Endothelial cell of umbilical vein (primary cell): ENCODE results near the gene DPP7. TPM values are rescaled to one million over a fixed set of nuclear protein-coding genes. Genes with fewer than 3 reads are reported as not detected.
A peak's percentile ranks its signal among the peaks of the same experiment; 100 is the strongest.

Experiments used
- BruUV-seq: library from RNA; stranded (reverse); fragments of 400-500 nt; replicated peaks from 2 replicates; lab custom pipeline; 2021; lab: Mats Ljungman, UMichigan
- CTCF ChIA-PET: fragments of 300-600, 350-600 bp; sonication (Branson Sonifier 250); formaldehyde crosslinking; loops from one replicate; lab custom pipeline; 2021; ENCODE audit warnings: antibody characterized with exemption, inconsistent platforms; lab: Charles Lee
- POLR2A ChIA-PET: fragments of 300-600, 350-600 bp; sonication (Branson Sonifier 250); formaldehyde crosslinking; loops from one replicate; lab custom pipeline; 2021; ENCODE audit warnings: antibody characterized with exemption, inconsistent platforms; lab: Charles Lee
- DNase-seq: peaks from one replicate; pipeline ENCODE4 v3.0.0-alpha.2; 2011; ENCODE audit warnings: low read depth, low spot score
- FAIRE-seq: peaks from 2 replicates; lab custom pipeline; 2011; peaks lifted over from hg19 to GRCh38; lab: Jason Lieb, UNC
- H2AFZ ChIP-seq: 2 replicates; pipeline ENCODE4 v1.6.0; 2012; ENCODE audit warnings: low read depth, low read length, control low read depth, inconsistent platforms
- H3K27ac ChIP-seq: 2 replicates; pipeline ENCODE4 v1.5.1; 2011; ENCODE audit warnings: low read depth, mild to moderate bottlenecking, control low read depth, low read length, moderate library complexity; ENCODE audit not compliant: insufficient read depth
- H3K27me3 ChIP-seq, 2 experiments: 2 replicates each; pipeline versions ENCODE4 v1.6.0 to v1.6.1; 2011; ENCODE audit warnings: low read length in 2 of 2, mixed read lengths in 1 of 2; ENCODE audit not compliant: control insufficient read depth in 2 of 2, insufficient read depth in 2 of 2
- H3K36me3 ChIP-seq, 2 experiments: 2 replicates in 1 of 2; 3 replicates in 1 of 2; pipeline ENCODE4 v1.5.1; 2011; ENCODE audit warnings: low read length in 2 of 2, mild to moderate bottlenecking in 1 of 2, moderate library complexity in 1 of 2; ENCODE audit not compliant: control insufficient read depth in 2 of 2, insufficient read depth in 2 of 2; ENCODE audit errors: extremely low read depth in 1 of 2
- H3K4me1 ChIP-seq: 3 replicates; pipeline ENCODE4 v1.5.1; 2011; ENCODE audit warnings: mild to moderate bottlenecking, low read length; ENCODE audit not compliant: control insufficient read depth, insufficient read depth; ENCODE audit errors: extremely low read depth
- H3K4me2 ChIP-seq: 2 replicates; pipeline ENCODE4 v1.6.1; 2011; ENCODE audit warnings: low read length, control low read depth, mixed read lengths; ENCODE audit not compliant: insufficient read depth
- H3K4me3 ChIP-seq, 3 experiments: fragments of 200-600 bp in 1 of 3; sonication (generic), shearing (Covaris generic) in 1 of 3; replicated peaks in 1 of 3; 2 replicates each; pipeline ENCODE4 v1.5.1; 2011 to 2016; ENCODE audit warnings: control low read depth in 3 of 3, low read length in 3 of 3, mild to moderate bottlenecking in 2 of 3, inconsistent platforms in 1 of 3, low read depth in 1 of 3, moderate library complexity in 1 of 3; ENCODE audit not compliant: insufficient read depth in 1 of 3
- H3K79me2 ChIP-seq: 2 replicates; pipeline ENCODE4 v1.6.0; 2012; ENCODE audit warnings: low read length, inconsistent platforms; ENCODE audit not compliant: control insufficient read depth, insufficient read depth
- H3K9ac ChIP-seq: replicated peaks from 2 replicates; pipeline ENCODE3; 2011; ENCODE audit warnings: low read length, control low read depth; ENCODE audit not compliant: insufficient read depth; ENCODE audit errors: extremely low read depth
- H3K9me1 ChIP-seq: replicated peaks from 3 replicates; pipeline ENCODE4 v1.6.0; 2011; ENCODE audit warnings: mild to moderate bottlenecking, low read length; ENCODE audit not compliant: control insufficient read depth, insufficient read depth; ENCODE audit errors: extremely low read depth
- H3K9me3 ChIP-seq: replicated peaks from 2 replicates; pipeline ENCODE4 v1.5.1; 2012; ENCODE audit warnings: low read length, inconsistent platforms; ENCODE audit not compliant: control insufficient read depth, insufficient read depth
- H4K20me1 ChIP-seq: replicated peaks from 2 replicates; pipeline ENCODE3; 2011; ENCODE audit warnings: mild to moderate bottlenecking, low read length; ENCODE audit not compliant: control insufficient read depth, insufficient read depth; ENCODE audit errors: extremely low read depth
- CTCF ChIP-seq, 2 donors: IDR thresholded peaks; 1 replicate in 1 of 2; 2 replicates in 1 of 2; pipeline ENCODE4 v1.5.1; 2011; ENCODE audit warnings: low read length in 2 of 2, mild to moderate bottlenecking in 2 of 2, moderate library complexity in 2 of 2, control low read depth in 1 of 2, inconsistent platforms in 1 of 2, low read depth in 1 of 2; ENCODE audit not compliant: insufficient read depth in 1 of 2; ENCODE audit errors: extremely low read depth in 1 of 2
- EZH2 ChIP-seq: IDR thresholded peaks from 2 replicates; pipeline ENCODE4 v1.6.1; 2012; ENCODE audit warnings: borderline replicate concordance, low read depth, mild to moderate bottlenecking, moderate library complexity, low read length, inconsistent platforms; ENCODE audit not compliant: severe bottlenecking
- FOS ChIP-seq: IDR thresholded peaks from 2 replicates; pipeline ENCODE4 v1.6.1; 2011; ENCODE audit warnings: mild to moderate bottlenecking, low read length, moderate library complexity, borderline replicate concordance; ENCODE audit not compliant: insufficient read depth
- GATA2 ChIP-seq: IDR thresholded peaks from 2 replicates; pipeline ENCODE4 v1.7.0; 2011; ENCODE audit warnings: low read depth, mild to moderate bottlenecking, moderate library complexity, mixed read lengths, low read length; ENCODE audit not compliant: insufficient read length, insufficient read depth
- JUN ChIP-seq: IDR thresholded peaks from 2 replicates; pipeline ENCODE4 v1.6.1; 2011; ENCODE audit warnings: borderline replicate concordance, low read depth; ENCODE audit not compliant: insufficient read length, insufficient read depth
- MAX ChIP-seq: IDR thresholded peaks from 2 replicates; pipeline ENCODE4 v1.6.1; 2011; ENCODE audit not compliant: insufficient read depth, insufficient read length
- MYC ChIP-seq: IDR thresholded peaks from one replicate; pipeline ENCODE4 v1.6.1; 2011; ENCODE audit warnings: mild to moderate bottlenecking, low read depth, low read length
- POLR2A ChIP-seq: IDR thresholded peaks from 2 replicates; pipeline ENCODE4 v1.6.1; 2012; ENCODE audit warnings: low read depth, mild to moderate bottlenecking, control low read depth, low read length
- POLR2AphosphoS5 ChIP-seq: IDR thresholded peaks from 2 replicates; pipeline ENCODE4 v1.6.1; 2012; ENCODE audit warnings: low read depth, mild to moderate bottlenecking, control low read depth, low read length, moderate library complexity; ENCODE audit not compliant: insufficient read depth
- dilution Hi-C: fragments of 300-500 bp; cut with MboI; formaldehyde crosslinking; loops from one replicate; pipeline ENCODE4 v1.15.0; 2019; ENCODE audit warnings: low sequenced_read_pairs; ENCODE audit not compliant: extremely low pct_ligation_motif_present
- intact Hi-C: fragments of 100-400 bp; cut with micrococcal nuclease; formaldehyde crosslinking; loops from one replicate; pipeline ENCODE4 v1.10.0; 2022
- polyA plus RNA-seq, 4 experiments: library from polyadenylated mRNA; depleted of rRNA in 3 of 4; stranded (reverse) in 3 of 4; unstranded in 1 of 4; fragments of >200 nt; gene quantifications; 2 replicates each; pipeline versions ENCODE4 v1.2.1 to v1.2.3, GENCODE V29; 2011 to 2012; ENCODE audit warnings: missing spikeins in 1 of 4
- total RNA-seq: library from RNA; stranded (reverse); gene quantifications from 2 replicates; pipeline ENCODE4 v1.2.3, GENCODE V29; 2021

DPP7 gene
- total and polyA plus RNA-seq, 2 donors (not counting 3 experiments of a cell fraction or from before 2014, with no cell fraction given) = 149 to 200 TPM

- Histone ChIP-seq H3K27ac (no peak overlapping the region), H2AFZ (no peak overlapping the region), H3K4me3 (no peak overlapping the region), H3K9me1 (no peaks in the 10 kb centered on the region), H3K4me1 (no peaks in the 10 kb centered on the region), H3K9ac (no peak overlapping the region), H3K79me2 (no peaks in the 10 kb centered on the region), H4K20me1 (no peaks in the 10 kb centered on the region), H3K36me3 (no peaks in the 10 kb centered on the region), H3K9me3 (no peaks in the 10 kb centered on the region), H3K27me3 (peaks cover 0 to 3% of the 10 kb centered on the region in 2 experiments), H3K4me2 (no peak overlapping the region)
- ChIA-PET POLR2A (no interaction called here), CTCF (no interaction called here)
- TF ChIP-seq POLR2AphosphoS5 = no peak
- no peak for TF ChIP-seq MAX
- TF ChIP-seq MYC = no peak
- no peak for TF ChIP-seq FOS
- intact Hi-C loops = no loop called here
- dilution Hi-C loops = no loop called here
- BruUV-seq = no TSS peak
- DNase-seq (no peak), FAIRE-seq (no peak)
Measured at GRCh38 chr9:137152844-137153405, 38.4 kb upstream of the DPP7 start.

GRCh38 chr9:137150617-137151457, 36.3 kb upstream of the DPP7 start:
- TF ChIP-seq MAX = no peak
- TF ChIP-seq EZH2 = no peak
- TF ChIP-seq CTCF (IDR thresholded peaks at IDR 0.05; ENCODE audit: extremely low read depth in 1 of 2, insufficient read depth in 1 of 2, low read depth in 1 of 2, low read length in 2 of 2) = no peak
- TF ChIP-seq GATA2 = no peak
- no peak for TF ChIP-seq FOS
- no peak for TF ChIP-seq POLR2AphosphoS5
- no peak for TF ChIP-seq POLR2A
- TF ChIP-seq JUN = no peak
- TF ChIP-seq MYC = no peak
- Histone ChIP-seq H3K9ac (no peak overlapping the region), H2AFZ (no peak overlapping the region), H3K4me1 (no peaks in the 10 kb centered on the region), H3K27ac (no peak overlapping the region), H3K9me3 (no peaks in the 10 kb centered on the region), H3K27me3 (no peaks in the 10 kb centered on the region), H3K79me2 (no peaks in the 10 kb centered on the region), H3K4me3 (no peak overlapping the region), H3K4me2 (no peak overlapping the region), H4K20me1 (no peaks in the 10 kb centered on the region), H3K36me3 (no peaks in the 10 kb centered on the region), H3K9me1 (no peaks in the 10 kb centered on the region)
- DNase-seq = peak; percentile 12
- peak; percentile 18 for FAIRE-seq
- dilution Hi-C loops (no loop called here), intact Hi-C loops (no loop called here)
- ChIA-PET POLR2A (interaction anchor here (0.8 kb wide), 1 partner anchor 224 kb away, joined by 9 read pairs; no protein-coding TSS in a partner anchor), CTCF (interaction anchor here (0.7 to 2.4 kb wide), 4 partner anchors 21 to 450 kb away, joined by 4 to 6 read pairs (median 4); no protein-coding TSS in a partner anchor)
- no TSS peak for BruUV-seq
